GM18873 (cell line): ENCODE data around the gene CCT4.
"Not testable (repeated sequence)": the region's sequence is repeated elsewhere in the genome, so short reads cannot be mapped to it uniquely, and the experiment has no call there.

Source experiments
- ATAC-seq: cut with Tn5 transposase; IDR thresholded peaks from one replicate; pipeline ENCODE4 v1.9.1; 2021; ENCODE audit warnings: mild to moderate bottlenecking, moderate library complexity, moderate number of reproducible peaks; ENCODE audit not compliant: unreplicated experiment, low FRiP score

CCT4 gene

DNA sequence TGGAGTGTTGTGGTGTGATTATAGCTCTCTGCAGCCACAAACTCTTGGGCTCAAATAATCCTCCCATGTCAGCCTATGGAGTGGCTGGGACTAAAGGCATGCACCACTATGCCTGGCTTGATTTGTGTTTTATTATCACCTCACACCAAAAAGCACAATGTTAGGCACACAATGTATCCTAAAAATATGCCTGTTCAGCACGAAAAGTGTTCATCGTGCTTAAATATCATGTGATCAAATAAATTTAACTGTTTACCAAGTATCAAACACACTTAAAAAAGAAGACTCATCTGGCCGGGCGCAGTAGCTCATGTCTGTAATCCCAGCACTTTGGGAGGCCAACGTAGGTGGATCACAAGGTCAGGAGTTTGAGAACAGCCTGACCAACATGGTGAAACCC, 5.6 kb downstream of the CCT4 start:
- no peak for ATAC-seq

DNA sequence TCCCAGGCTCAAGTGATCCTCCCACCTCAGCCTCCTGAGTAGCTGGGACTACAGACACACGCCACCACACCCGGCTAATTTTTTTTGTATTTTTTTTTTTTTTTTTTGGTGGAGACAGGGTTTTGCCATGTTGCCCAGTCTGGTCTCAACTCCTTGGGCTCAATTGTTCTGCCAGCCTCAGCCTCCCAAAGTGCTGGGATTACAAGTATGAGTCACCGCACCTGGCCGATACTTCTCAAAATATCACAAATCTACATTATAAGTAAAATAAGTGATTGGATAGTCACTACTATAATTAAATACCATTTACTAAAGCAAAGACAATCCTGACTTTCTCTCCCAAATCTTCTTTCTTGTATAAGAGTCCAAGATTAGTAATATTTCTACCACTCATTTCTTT, 9.1 kb downstream of the CCT4 start:
- ATAC-seq = not testable (repeated sequence)

DNA sequence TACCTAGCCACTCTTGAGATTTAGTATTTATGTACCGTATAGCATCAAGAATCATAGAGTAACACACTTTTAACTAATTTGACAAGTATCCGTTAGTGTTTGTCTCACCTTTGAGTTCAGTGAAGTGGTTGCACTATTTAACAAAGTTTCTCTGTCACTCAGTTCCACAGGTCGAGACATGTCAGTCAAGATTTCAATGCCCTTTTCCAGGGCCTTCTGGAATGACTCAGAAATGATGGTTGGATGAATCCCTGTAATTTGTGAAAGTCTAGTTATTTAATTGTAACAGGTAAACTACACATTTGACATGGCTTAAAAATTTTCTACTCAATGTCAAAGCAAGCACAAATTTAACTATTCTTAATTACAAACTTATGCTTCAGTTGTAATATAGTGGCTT, 9.7 kb downstream of the CCT4 start:
- no peak for ATAC-seq

DNA sequence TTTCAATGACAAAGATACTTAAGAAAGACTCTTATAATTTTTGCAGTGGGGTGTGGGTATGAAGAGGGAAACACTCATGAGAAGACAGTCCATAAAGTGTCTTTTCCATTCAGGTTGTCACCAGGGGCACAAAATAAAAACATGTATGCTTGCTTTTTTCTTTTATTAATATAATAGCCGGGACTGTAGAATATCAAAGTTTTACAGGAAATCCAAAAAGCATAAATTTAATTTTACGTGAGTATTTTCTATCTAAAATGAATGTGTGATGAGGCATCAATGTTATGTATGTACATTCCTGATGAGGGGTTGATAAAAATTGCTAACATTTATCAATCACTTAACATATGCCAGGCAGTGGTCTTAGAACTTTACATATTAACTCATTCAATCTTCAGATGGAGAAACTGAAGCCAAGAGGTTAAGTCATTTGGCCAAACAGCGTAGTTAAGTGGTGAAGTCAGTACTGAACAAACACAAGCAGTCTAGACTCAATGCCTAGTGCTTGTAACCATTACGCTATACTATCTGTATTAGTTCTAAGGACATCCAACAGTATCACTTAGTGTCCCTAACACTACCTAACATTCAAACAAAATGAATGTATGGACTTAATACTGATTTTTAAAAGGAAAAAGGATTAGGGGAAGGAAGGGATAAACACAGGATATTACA, 10.7 kb downstream of the CCT4 start:
- ATAC-seq = no peak

DNA sequence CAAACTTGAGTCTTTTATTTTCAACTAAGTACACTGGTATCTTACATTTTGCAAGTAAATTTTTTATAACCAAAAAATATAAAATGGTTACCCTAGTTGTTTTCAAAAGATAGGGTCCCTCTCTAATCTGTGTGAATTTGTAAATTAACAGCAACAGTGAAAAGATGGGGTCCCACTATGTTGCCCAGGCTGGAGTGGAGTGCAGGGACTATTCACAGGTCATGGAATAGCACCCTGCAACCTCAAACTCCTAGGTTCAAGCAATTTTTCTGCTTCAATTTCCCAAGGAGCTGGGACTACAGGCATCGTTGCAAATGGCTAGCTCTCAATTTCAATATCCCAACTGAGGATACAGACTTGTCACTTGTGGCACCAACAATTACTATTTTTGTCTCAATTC, 12.1 kb downstream of the CCT4 start:
- ATAC-seq = no peak

DNA sequence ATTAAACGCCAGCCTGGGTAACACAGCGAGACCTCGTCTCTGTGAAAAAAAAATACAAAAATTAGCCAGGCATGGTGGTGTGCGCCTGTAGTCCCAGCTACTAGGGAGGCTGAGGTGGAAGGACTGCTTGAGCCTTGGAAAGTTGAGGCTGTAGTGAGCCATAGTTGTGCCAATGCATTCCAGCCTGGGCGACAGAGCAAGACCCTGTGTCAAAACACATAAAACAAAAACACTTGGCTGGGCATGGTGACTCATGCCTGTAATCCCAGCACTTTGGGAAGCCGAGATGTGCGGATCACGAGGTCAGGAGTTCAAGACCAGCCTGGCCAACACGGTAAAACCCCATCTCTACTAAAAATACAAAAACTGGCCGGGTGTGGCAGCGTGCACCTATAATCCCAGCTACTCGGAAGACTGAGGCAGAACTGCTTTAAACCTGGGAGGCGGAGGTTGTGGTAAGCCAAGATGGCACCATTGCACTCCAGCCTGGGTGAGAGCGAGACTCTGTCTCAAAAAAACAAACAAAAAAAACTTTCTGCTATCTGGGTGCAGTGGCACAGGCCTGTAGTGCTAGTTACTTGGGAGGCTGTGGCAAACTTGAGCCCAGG, 21.9 kb downstream of the CCT4 start:
- ATAC-seq = not testable (repeated sequence)

DNA sequence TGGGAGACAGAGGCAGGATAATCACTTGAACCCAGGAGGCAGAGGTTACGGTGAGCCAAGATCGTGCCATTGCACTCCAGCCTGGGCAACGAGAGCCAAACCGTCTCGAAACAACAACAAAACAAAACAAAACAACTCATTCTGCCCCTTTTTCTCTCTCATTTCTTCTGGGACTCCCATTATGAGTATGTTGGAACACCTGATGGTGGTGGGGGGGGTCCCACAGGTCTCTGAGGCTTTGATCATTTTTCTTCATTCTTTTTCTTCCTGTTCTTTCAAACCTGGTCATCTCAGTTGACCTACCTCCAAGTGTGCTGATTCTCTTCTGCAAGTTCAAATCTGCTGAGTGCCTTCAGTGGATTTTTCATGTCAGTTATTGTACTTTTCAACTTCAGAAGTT, 26.4 kb downstream of the CCT4 start:
- ATAC-seq = no peak

DNA sequence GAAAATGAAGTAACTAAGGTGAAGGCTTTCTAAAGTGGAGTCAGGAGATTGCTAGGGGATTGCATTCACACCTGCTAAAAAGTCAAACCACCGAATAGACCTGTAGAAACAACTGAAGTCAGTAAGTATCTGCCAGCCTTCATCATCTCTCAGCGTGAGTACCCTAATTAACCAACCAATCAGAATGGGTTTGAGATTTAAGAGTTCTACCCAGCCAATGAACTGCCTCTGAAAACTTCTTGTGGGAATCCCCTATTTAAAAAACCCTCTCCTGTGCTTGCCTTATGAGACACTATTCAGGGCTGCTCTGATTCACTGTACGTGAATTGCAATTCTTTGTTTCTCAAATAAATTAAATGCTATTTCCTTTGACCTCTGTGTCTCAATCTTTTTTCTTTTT, 31.2 kb downstream of the CCT4 start:
- ATAC-seq = no peak

DNA sequence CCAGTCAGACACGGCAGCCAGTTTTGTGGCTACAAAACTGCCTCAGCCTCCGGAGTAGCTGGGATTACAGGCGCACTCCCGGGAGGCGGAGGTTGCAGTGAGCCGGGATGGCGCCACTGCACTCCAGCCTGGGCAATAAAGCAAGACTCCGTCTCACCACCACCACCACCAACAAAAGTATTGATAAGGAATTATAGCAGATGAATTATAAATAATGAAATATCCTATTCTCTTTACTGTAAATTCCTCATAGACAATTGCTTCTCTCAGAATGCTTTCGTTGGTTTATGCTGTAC, 33.2 kb downstream of the CCT4 start:
- no peak for ATAC-seq

DNA sequence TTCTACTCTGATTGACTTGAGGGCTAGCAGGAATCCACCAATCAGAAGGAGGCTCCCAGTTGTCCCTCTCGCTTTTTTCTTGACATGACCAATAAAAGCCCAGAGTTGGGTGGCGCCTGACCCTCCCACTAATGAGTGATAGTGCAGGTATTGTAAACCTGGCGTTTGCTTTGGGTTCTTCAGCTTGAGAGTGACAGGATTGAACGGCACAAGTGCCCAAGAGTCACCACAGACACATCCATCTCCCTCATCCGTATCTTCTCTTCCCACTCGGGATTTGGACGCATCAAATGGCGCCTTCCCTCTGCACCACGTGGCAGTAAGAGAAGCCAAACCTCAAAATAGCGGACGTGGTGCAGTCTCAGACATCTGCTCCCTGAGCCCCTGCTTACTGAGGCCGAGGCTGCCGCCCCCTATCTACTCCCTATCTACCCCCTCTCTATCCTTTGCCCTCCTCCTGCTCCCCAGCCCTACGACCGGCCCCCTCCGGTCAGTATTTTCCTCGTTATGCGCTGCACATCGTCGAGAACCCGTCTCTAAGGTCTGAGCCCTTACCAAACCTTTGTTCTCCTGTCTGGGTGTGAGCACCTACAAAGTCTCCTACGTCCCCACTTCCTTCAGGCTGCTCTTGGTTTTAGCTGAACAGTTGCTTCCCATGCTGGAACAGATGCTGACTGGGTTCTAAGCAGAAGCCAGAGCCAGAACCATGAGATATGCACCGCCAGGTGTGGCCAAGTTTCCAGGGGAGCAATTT, 33.7 kb downstream of the CCT4 start:
- peak; percentile 93 for ATAC-seq

DNA sequence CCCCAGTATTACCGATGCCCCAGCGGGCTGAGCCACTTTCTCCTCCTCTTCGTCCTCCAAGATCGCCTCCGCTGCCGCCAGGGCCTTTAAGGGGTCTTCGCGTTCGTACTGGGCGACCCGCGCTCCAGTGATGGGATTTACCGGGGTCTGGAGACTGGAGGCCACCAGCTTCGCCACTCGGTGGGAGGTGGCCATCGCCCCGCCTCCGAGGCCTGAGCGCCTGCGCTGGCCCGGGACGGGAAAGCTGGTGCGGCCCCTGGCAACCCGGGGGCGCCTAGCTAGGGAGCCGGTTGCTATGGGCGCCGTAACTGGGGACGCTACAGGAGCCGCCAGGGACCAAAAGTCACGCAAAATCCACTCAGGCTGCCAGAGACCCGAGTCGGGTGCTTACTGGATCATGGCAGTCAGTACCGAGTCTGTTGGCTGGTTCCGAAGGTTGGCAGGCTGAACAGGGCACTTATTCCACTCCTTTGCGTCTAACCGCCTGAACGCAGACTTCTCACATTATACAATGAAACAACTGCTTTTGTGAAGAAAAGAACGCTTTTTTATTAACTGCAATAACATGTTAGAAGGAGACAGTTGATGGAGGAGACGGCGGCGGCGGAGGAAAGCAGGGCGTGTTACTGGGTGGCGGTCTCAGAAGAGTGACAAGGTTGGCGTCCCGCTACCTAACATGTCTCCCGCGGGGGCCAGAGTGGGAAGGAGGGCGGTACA, 34.5 kb downstream of the CCT4 start, which contains the start of gene FAM161A:
Gene FAM161A (minus strand): TSS at position 214 of the 717 bp plus-strand sequence. CDS start 19 bp downstream, at position 195.
- ATAC-seq = peak; percentile 66

DNA sequence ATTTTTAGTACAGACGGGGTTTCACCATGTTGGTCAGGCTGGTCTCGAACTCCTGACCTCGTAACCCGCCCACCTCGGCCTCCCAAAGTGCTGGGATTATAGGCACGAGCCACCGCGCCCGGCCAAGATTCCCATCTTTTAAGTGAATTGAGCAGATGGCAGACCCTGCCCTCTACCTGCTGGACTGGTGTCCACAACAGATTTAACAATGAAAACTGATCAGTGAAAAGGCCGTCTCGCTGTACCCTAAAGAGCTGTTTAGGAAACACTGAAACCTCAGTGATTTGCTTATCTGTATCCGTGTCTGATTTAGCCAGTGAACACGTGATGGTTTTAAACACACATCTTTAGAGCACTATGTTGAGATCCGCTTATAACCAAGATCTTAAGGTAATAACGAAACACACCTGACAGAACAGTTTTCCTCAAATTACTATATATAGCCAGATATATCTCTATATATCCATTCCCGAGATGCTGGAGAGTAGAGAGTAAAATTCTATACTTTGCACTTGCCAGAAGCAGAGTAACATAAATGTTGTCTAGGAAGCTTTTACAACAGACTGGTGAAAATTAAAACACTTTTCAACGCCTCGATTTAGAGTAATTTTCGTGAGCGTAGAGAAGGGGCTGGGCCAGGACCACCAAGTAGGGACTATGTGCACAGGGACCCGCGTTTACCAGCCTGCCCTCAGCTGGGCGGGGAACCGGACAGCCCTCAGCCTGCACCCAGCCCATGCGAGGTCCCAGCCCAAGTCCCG, 35.2 kb downstream of the CCT4 start:
- ATAC-seq = peak; percentile 45

DNA sequence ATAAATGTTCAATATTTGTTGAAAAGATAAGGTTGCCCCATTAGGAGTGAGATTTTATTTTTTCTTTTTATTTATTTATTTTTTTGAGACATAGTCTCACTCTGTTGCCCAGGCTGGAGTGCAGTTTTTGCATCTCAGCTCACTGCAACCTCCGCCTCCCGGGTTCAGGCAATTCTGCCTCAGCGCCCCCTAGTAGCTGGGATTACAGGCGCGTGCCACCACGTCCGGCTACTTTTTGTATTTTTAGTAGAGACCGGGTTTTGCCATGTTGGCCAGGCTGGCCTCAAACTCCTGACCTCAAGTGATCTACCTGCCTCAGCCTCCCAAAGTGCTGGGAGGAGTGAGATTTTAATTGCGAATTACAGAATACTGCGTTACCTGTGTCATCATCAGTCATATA, 37.2 kb downstream of the CCT4 start:
- ATAC-seq = not testable (repeated sequence)

DNA sequence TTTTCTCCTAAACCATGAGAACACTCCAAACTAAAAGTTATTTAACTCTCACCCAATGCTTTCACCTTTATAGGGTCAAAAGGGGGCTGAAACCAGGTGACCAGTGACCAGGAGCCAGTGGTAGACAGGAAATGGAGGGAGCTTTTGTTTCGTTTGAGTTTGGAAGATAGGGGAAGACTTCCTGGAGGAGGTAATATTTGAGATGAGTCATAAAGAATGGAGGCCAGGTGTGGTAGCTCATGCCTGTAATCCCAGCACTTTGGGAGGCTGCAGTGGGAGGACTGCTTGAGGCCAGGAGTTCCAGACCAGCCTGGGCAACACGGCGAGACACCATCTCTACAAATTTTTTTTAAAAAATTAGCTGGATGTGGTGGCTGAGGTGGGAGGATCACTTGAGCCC, 43.1 kb downstream of the CCT4 start:
- ATAC-seq = no peak

DNA sequence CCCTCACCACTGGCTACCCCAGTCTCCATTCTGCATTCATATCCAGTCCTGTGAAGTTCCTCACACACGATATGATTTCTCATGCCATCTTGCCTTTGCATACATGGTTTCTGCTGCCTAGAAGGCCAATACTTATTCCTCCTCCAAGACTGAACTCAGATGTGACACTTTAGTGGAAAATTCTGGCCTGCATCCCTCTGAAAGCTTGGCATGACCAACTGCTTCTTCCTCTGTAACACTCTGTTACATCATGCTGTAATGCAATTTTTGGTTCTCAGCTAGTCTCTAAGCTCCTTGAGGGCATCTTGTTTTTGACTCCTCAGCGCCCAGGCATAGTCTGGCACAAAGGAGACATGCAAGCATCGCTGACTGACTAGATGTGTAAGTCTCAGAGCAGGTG, 47.2 kb downstream of the CCT4 start:
- no peak for ATAC-seq

DNA sequence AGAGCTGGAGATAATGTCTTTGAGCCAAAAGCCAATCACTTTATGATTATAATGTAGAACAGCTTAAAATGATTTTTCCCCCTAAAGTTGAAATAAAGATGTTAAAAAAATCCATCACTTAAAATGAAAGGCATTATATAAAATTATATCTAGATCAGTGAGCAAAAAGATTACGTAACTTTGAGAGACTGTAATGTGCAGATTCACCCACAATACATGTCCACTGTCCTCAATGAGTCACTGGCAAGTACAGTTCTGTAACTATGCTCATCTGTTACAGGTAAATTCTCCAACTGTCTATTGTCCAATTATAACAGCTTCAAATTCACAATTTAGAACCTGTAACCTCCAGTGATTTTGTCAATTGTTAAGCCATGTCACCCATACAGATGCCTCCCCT, 53.6 kb downstream of the CCT4 start:
- ATAC-seq = no peak

DNA sequence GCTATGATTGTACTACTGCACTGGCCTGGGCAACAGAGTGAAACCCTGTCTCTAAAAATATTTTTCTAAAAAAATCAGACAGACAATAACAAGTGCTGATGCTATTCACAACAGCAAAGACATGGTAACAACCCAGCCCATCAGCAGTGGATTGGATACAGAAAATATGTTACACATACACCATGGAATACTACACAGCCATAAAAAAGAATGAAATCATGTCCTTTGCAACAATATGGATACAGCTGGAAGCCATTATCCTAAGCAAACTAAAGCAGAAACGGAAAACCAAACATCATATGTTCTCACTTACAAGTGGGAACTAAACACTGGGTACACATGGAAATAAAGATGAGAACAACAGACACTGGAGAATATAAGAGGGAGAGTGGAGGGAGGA, 54.5 kb downstream of the CCT4 start:
- ATAC-seq = no peak

DNA sequence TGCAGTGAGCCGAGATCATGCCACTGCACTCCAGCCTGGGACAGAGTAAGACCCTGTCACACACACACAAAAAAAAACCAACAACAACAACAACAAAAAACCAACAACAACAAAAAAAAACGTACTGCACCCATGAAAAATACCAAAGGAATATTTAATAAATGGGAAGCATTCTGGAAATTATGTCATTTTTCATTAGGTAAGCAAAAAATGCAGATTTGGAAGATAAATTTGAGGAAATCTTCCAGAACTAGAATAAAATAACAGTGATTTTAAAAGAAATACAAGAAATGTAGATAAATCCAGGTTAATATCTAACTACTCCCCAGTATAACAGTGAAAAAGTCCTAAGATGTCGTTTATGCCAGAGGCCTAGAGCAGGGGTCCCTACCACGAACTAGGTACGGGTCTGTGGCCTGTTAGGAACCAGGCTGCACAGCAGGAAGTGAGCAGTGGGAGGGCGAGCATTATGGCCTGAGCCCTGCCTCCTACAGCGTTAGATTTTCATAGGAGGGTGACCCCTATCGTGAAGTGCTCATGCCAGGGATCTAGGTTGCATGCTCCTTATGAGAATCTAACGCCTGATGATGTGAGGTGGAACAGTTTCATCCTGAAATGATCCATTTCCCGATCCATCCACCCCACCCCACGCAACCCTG, 56.1 kb downstream of the CCT4 start:
- no peak for ATAC-seq

DNA sequence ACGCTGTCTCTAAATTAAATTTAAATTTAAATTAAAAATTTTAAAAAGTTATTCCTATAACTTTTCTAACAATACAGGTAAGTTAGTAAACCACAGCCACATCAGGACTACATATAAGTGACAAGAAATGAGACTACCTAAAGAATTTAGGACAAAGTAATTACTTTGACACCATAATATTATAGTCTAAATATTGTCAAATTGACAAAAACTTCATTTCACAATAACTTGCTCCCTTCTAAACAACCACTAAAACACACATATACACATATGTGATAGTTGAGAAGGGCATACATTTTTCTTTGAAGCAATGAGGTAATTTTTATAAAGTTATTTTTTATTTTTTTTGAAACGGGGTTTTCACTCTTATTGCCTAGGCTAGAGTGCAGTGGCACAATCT, 66.2 kb downstream of the CCT4 start:
- no peak for ATAC-seq
